Neuron (in vitro differentiated cells): Measurements from ENCODE around the gene CATSPER2.
"Not testable (repeated sequence)": the region's sequence is repeated elsewhere in the genome, so short reads cannot be mapped to it uniquely, and the experiment has no call there.

Experiments used
- H2AFZ ChIP-seq: one replicate; pipeline ENCODE4 v1.6.1; 2013; ENCODE audit warnings: low read depth, mild to moderate bottlenecking, inconsistent platforms, low read length, moderate library complexity
- H3K27me3 ChIP-seq: one replicate; pipeline ENCODE4 v1.6.1; 2013; ENCODE audit warnings: low read length; ENCODE audit not compliant: insufficient read depth
- H3K36me3 ChIP-seq: one replicate; pipeline ENCODE4 v1.6.1; 2013; ENCODE audit warnings: low read length; ENCODE audit not compliant: insufficient read depth
- H3K4me1 ChIP-seq: one replicate; pipeline ENCODE4 v1.6.1; 2013; ENCODE audit warnings: low read length; ENCODE audit not compliant: insufficient read depth
- H3K4me3 ChIP-seq: 2 replicates; pipeline ENCODE4 v1.5.1; 2013; ENCODE audit warnings: mild to moderate bottlenecking, low read length, moderate library complexity
- H3K9me3 ChIP-seq: one replicate; pipeline ENCODE4 v1.6.1; 2013; ENCODE audit warnings: low read length

CATSPER2 gene

DNA sequence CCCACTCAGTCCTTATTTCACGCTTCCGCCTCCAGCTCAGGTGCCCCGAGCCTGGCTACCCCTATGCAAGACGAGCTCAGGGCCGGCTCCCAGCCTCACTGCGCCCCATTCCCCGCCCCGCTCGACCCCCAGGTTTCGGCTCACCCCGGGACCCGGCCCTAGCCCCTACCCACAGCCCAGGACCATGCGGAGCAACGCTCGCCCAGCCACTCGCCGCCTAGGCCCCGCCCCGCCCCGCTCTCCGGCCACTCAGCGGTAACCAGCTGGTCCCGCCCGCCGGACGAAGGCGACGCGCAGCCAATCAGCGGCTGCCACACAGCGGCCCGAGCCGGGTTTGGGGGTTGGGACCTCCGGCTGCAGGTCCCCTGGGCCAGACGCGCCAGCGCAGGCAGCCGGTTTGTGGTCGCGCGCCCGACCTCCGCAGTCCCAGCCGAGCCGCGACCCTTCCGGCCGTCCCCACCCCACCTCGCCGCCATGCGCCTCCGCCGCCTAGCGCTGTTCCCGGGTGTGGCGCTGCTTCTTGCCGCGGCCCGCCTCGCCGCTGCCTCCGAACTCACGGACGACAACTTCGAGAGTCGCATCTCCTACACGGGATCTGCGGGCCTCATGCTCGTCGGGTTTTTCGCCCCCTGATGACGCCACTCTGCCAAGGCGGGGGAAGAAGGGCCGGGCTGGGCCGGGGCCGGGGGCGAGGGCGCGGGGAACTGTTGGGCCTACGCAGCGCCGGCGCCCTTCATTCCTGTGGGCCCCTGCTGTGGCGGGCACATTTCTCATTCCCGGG, at the start of gene CATSPER2:
Gene CATSPER2, minus strand, starts transcription at position 196 of the 781 bp plus-strand sequence. CDS start 783 bp downstream, outside the sequence.
- no peak within 1 kb of the TSS for H3K4me3 ChIP-seq

DNA sequence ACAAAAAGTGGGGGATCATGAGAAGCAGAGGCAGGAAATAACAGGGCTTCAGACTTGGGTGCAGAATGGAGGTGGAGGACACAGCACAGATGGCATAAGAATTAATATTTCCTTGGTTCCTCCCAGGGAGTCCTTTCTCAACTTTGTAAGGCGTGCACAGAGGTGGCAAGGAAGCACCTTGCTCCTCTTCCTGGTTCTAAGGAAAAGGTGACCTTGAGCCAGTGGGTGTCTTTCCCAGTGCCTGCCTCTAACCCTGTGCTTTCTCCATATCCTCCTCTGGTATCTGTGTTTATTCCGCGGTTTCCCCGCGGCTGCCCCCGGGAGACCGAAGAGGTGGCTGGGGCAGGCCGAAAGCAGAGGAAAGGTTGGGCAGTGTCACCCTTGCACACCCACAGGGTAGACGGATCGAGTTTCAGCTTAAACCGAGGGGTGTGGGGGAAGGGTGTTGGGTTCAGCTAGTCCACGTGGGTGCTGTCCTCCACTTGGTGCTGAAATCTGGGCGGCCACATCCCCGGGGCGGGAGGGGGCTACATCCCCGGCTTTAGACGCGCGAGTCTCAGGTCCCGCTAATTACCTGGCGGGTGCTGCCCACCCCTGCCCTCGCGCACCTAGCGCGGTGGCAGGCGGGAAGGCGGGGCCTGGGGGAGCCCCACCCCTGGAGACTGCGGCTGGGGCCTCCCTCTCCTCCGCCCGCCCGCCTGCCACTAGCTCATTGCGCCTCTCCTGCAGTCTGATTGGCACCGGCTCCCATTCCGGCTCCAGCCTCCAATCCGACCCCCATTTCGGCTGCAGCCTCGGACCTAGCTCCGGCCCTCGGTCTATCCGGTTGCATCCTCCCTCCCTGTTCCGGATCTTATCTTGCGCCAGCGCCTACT, 44.7 kb upstream of the CATSPER2 start, which contains the start of gene CKMT1A:
Gene CKMT1A, plus strand, starts transcription at position 712 of the 875 bp plus-strand sequence. CDS start 192 bp downstream, outside the sequence.
- H3K36me3 ChIP-seq, H2AFZ ChIP-seq, H3K4me1 ChIP-seq, H3K9me3 ChIP-seq, H3K27me3 ChIP-seq, H3K4me3 ChIP-seq: not testable (repeated sequence)

More for the DNA sequence above, at the start of gene CATSPER2:
- no peaks in the 10 kb centered on the region for H3K27me3 ChIP-seq
- H3K4me1 ChIP-seq: no peaks in the 10 kb centered on the region
- H3K36me3 ChIP-seq: no peaks in the 10 kb centered on the region
- H3K9me3 ChIP-seq: peaks cover 3% of the 10 kb centered on the region
- H2AFZ ChIP-seq: no peak within 1 kb of the TSS

DNA sequence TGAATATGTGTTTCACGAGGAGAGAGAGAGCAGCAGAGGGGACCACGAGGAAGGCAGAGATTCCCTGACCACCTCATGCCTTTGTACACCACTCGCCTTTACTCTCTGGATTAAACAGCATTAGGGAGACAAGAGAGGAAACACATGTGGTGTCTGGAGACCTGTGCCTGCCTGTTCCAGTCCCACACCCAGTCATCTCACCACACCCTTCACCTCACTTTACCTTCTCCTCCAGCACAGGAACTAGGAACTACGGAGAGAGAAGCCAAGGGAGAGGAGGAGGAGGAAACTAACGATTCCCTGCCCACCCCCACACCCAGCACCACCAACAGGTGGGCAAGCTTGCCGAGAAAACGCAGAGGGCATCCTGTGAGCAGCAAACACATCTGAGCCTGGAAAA, 44.0 kb upstream of the CATSPER2 start:
- H3K4me1 ChIP-seq, H2AFZ ChIP-seq, H3K27me3 ChIP-seq, H3K4me3 ChIP-seq, H3K9me3 ChIP-seq, H3K36me3 ChIP-seq: not testable (repeated sequence)

DNA sequence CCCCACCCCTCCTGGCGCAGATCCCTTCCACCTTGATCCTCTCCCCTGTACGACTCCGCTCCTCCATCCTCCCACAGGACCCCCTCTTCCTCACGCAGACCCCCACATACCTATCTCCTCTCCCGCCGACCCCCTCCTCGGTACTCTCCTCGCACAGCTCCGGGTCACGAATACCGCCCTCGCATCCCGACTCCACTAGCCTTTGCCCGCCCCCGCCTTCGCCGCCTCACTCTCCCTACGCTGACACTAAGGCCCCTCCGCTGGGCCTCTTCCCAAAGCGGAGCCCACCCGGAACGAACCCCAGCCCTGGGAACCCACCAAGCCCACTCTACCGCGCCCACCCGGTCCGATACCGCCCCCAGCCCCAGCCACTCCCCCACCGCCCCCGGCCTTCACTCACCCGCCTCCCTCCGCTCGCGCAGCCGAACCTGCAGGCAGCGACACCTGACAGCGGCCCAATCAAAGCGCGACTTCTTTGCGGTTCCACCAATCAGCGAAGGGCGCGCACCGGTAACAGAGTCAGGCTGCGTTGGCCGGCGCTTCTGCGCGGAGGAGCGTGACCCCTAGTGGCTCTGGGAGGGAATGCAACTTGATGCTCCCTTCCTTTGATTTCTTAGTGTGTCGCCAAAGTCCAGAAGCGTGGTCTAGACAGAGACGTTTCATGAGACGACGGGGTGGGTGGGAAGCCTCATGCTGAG, 41.1 kb upstream of the CATSPER2 start:
- not testable (repeated sequence) for H2AFZ ChIP-seq, H3K4me3 ChIP-seq, H3K4me1 ChIP-seq, H3K9me3 ChIP-seq, H3K36me3 ChIP-seq, H3K27me3 ChIP-seq

DNA sequence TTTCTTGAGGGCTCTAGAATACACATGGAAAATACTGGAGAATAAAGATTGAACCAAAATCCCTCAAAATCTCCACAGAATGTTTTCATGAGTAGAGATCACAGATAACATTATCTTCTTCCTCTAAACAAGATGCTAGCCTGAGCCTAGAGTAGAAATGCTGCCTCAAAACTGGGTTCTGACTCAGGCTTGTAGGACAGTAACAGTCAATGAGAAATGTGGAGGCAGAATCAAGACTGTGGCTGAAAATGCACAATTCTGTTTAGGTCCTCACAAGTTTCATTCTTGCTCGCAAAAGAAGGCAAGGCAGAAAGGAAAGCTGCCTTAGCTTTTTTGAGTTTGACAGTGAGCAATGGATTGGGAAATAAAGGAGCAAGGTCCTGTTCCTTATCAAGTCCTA, 25.5 kb upstream of the CATSPER2 start:
- H3K4me3 ChIP-seq, H3K4me1 ChIP-seq, H3K36me3 ChIP-seq, H2AFZ ChIP-seq, H3K9me3 ChIP-seq, H3K27me3 ChIP-seq: not testable (repeated sequence)

DNA sequence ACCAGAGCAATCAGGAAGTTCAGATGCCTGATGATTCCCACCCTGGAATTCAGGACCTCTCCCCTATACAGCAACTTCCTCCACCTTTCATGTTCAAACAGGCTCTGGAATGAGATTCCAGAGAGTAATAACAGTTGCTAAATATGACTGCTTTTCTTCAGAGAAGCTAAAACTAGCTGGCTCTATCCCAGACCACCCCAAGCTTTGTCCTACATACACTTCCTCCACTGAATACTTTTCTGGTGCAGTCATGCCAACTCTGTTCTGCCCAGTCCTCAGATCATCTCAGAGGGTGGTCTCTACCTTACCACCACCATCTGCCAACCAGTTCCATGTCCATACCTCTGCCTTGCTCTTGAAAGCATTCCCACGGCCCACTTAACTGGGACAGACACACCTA, 17.5 kb upstream of the CATSPER2 start:
- H3K4me3 ChIP-seq, H3K36me3 ChIP-seq, H3K27me3 ChIP-seq, H3K9me3 ChIP-seq, H2AFZ ChIP-seq, H3K4me1 ChIP-seq: not testable (repeated sequence)

DNA sequence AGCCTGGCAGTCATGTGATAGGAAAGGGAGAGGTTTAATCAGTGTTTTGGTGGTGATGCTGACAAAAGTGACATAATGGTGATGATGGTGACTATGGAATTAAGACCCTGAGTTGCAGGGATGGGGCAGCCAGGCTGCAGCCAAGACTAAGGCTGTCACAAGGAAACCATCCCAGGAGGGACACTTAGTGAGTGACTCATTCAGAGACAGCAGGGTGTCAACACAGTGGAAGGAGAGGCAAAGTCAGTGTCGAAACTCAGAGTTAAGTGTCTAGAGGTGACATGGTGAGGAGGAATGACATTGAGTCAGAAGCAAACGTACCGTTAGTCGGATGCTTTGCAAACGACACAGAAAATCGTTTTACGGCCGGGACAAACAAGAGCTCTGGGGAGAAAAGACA, 14.7 kb upstream of the CATSPER2 start:
- not testable (repeated sequence) for H3K36me3 ChIP-seq, H3K27me3 ChIP-seq, H2AFZ ChIP-seq, H3K9me3 ChIP-seq, H3K4me3 ChIP-seq, H3K4me1 ChIP-seq

DNA sequence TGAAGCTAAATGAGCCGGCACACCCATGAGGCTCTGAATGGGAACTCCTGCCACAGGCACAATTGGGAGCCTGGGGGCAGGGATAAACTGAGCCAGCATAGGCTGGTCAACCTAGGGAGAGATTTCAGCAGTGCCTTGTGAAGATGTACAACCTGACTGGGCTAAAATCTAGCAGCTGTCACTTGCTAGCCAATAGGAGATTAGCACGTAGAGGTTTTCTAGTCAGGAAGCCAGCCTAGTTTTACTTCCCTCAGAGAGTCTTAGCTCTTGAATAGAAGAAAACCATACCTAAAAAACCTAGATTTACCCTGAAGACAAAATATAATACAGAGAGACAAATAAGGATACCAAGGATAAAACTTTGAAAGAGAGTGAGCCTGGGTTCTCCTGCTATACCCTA, 13.6 kb upstream of the CATSPER2 start:
- not testable (repeated sequence) for H3K36me3 ChIP-seq, H2AFZ ChIP-seq, H3K27me3 ChIP-seq, H3K9me3 ChIP-seq, H3K4me1 ChIP-seq, H3K4me3 ChIP-seq

DNA sequence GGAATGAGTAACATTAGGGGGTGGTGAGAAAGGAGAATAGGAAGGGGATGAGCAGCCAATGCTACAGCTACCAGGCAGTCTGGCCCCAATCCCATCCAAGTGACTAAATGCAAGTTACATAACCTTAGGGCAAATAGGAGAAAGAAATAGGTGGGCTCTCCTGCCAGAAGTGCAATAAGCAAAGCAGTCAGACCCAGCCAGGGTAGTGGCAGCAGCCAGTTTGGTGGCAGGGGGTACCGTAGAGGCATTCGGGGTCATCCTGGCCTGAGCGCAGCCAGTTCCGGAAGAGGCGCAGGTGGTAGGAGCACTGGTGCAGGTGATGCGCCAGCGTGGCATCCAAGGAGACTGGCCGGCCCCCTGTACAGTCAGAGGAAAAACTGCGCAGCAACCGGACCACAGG, 11.1 kb upstream of the CATSPER2 start:
- H3K4me3 ChIP-seq, H3K4me1 ChIP-seq, H3K36me3 ChIP-seq, H2AFZ ChIP-seq, H3K27me3 ChIP-seq, H3K9me3 ChIP-seq: not testable (repeated sequence)

DNA sequence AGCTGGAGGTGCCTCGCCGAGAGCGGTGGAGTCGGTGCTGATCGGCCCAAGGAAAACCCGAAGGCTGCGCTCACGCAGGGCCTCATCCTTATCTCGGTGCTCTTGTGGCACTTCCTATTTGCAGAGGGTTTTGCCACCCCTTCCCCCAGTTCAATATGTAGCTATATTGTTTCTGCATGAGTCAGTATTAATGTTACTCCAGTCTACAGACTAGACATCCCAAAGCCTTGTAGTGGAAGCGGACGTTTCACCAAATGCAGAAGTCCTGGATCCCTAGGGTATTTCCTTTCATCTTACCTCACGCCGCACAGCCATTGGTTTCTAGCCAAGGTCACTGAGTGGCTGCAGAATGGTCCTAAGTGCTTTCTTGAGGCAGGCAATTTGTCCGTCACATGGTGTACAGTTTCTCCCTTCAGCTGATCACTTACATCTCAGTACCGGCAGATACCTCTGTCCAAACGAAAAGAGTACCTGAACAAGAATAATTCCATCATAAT, 834 bp upstream of the CATSPER2 start:
- not testable (repeated sequence) for H3K27me3 ChIP-seq, H3K9me3 ChIP-seq, H3K4me3 ChIP-seq, H2AFZ ChIP-seq, H3K36me3 ChIP-seq, H3K4me1 ChIP-seq

DNA sequence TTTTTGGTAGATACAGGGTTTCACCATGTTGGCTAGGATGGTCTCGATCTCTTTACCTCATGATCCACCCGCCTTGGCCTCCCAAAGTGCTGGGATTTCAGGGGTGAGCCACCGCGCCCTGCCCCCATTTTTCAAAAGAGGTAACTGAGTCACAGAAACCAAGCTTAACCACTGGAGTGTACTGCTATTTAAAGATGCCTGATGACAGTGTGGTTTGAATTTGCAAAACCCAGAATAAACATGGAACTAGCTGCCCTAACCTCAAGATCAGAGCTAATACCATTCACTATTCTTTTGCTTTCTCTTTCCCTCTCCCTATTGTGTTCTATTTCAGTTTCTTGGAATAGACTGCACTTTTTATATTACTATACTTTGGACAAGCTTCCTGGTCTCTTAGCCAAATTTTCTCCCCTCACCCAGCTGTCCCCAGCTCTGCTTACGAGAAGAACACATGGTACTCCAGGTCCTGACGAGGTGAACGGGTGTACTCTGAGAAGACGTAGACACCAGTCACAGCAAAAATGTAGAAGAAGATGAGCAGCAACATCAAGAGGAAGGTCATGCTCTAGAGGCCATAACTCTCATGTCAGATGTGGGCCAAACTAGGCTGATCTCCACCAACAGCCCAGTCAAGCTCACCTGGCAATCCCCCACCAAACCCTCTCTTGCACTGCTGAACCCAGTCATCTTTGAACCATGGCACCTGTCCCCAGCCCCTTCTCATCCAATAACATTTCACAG, 10.0 kb downstream of the CATSPER2 start:
- H3K4me1 ChIP-seq, H3K36me3 ChIP-seq, H3K9me3 ChIP-seq, H3K4me3 ChIP-seq, H2AFZ ChIP-seq, H3K27me3 ChIP-seq: not testable (repeated sequence)

DNA sequence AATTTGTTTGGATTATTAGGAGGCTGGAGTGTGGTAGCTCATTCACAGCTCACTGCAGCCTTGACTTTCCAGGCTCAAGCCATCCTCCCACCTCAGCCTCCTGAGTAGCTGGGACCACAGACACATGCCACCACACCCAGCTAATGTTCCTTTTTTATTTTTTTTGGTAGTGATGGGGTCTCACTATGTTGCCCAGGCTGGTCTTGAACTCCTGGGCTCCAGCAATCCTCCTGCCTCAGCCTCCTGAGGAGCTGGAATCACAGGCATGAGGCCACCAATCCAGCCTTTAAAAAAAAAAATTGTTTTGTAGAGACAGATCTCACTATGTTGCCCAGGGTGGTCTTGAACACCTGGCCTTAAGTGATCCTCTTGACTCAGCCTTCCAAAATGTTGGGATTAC, 21.7 kb downstream of the CATSPER2 start:
- not testable (repeated sequence) for H3K36me3 ChIP-seq, H3K4me1 ChIP-seq

More for the DNA sequence above, 21.7 kb downstream of the CATSPER2 start:
- not testable (repeated sequence) for H2AFZ ChIP-seq, H3K27me3 ChIP-seq, H3K9me3 ChIP-seq, H3K4me3 ChIP-seq
